GM12874 (cell line): ENCODE results near the gene ACTR1A.

Experiments used
- CTCF ChIP-seq: IDR thresholded peaks from 2 replicates; pipeline ENCODE4 v1.5.1; 2011; ENCODE audit warnings: low read depth, mild to moderate bottlenecking, control low read depth, low read length, moderate library complexity; ENCODE audit not compliant: insufficient read depth

ACTR1A gene

GRCh38 chr10:102457591-102458150, 44.8 kb downstream of the ACTR1A start:
- TF ChIP-seq CTCF = no peak

GRCh38 chr10:102455893-102456471, 46.5 kb downstream of the ACTR1A start:
- TF ChIP-seq CTCF = no peak

- no peak for TF ChIP-seq CTCF
Measured at GRCh38 chr10:102453502-102453901, 49.0 kb downstream of the ACTR1A start.

- no peak for TF ChIP-seq CTCF
Measured at GRCh38 chr10:102452672-102453340, 49.7 kb downstream of the ACTR1A start.

GRCh38 chr10:102451105-102451969, 51.2 kb downstream of the ACTR1A start, which contains the start of gene C10orf95:
Gene C10orf95, minus strand, starts transcription at chr10:102451543. Its CDS starts 450 bp downstream, at chr10:102451093.
- no peak for TF ChIP-seq CTCF

GRCh38 chr10:102450374-102451104, 52.0 kb downstream of the ACTR1A start:
- no peak for TF ChIP-seq CTCF

GRCh38 chr10:102450124-102450373, 52.5 kb downstream of the ACTR1A start:
- TF ChIP-seq CTCF = 0 out of 2 replicates have a peak, but pooled peaks have one; percentile 6
